Measurements from ENCODE around the gene PPP1R16B. TPM values are rescaled to one million over a fixed set of nuclear protein-coding genes. Genes with fewer than 3 reads are reported as not detected.

PPP1R16B gene
- total RNA-seq, 1 donor, result not detected

GRCh38 chr20:38787870-38788269 is 17.6 kb upstream of the PPP1R16B start:
- Histone ChIP-seq H2AFZ (ENCODE audit: low read length) (no peak overlapping the region), H3K9me3 (ENCODE audit: low read depth, low read length) (no peaks in the 10 kb centered on the region), H3K4me3 (ENCODE audit: insufficient read depth, low read length) (no peak overlapping the region), H3K27ac (ENCODE audit: low read depth, low read length) (no peak overlapping the region), H3K79me2 (ENCODE audit: insufficient read depth, low read length) (no peaks in the 10 kb centered on the region), H3K4me2 (ENCODE audit: insufficient read depth, low read length) (no peak overlapping the region), H3K4me1 (ENCODE audit: insufficient read depth, low read length) (no peaks in the 10 kb centered on the region), H4K20me1 (ENCODE audit: insufficient read depth, low read length) (no peaks in the 10 kb centered on the region), H3K27me3 (ENCODE audit: insufficient read depth, low read length) (no peaks in the 10 kb centered on the region), H3K36me3 (ENCODE audit: insufficient read depth, low read length) (no peaks in the 10 kb centered on the region)
- TF ChIP-seq CTCF (IDR thresholded peaks at IDR 0.05; ENCODE audit: extremely low read depth, low read depth, low read length), result no peak
- no peak for DNase-seq (ENCODE audit: insufficient read length, low spot score, missing footprints)

- no peaks in the 10 kb centered on the region for H3K4me1 ChIP-seq (ENCODE audit: insufficient read depth, low read length)
- no peak overlapping the region for H3K27ac ChIP-seq (ENCODE audit: low read depth, low read length)
- no peaks in the 10 kb centered on the region for H3K36me3 ChIP-seq (ENCODE audit: insufficient read depth, low read length)
- H2AFZ ChIP-seq (ENCODE audit: low read length), result no peak overlapping the region
- TF ChIP-seq CTCF (IDR thresholded peaks at IDR 0.05; ENCODE audit: extremely low read depth, low read depth, low read length), result no peak
- no peaks in the 10 kb centered on the region for H3K79me2 ChIP-seq (ENCODE audit: insufficient read depth, low read length)
- no peak overlapping the region for H3K4me2 ChIP-seq (ENCODE audit: insufficient read depth, low read length)
- H4K20me1 ChIP-seq (ENCODE audit: insufficient read depth, low read length), result no peaks in the 10 kb centered on the region
- H3K27me3 ChIP-seq (ENCODE audit: insufficient read depth, low read length), result no peaks in the 10 kb centered on the region
- no peak for DNase-seq (ENCODE audit: insufficient read length, low spot score, missing footprints)
- H3K4me3 ChIP-seq (ENCODE audit: insufficient read depth, low read length), result no peak overlapping the region
- no peaks in the 10 kb centered on the region for H3K9me3 ChIP-seq (ENCODE audit: low read depth, low read length)
Observed at GRCh38 chr20:38789503-38790199, 15.8 kb upstream of the PPP1R16B start.

GRCh38 chr20:38790200-38791053 is 15.1 kb upstream of the PPP1R16B start:
- Histone ChIP-seq H3K79me2 (ENCODE audit: insufficient read depth, low read length) (no peaks in the 10 kb centered on the region), H3K27ac (ENCODE audit: low read depth, low read length) (no peak overlapping the region), H3K4me2 (ENCODE audit: insufficient read depth, low read length) (no peak overlapping the region), H3K4me3 (ENCODE audit: insufficient read depth, low read length) (no peak overlapping the region), H2AFZ (ENCODE audit: low read length) (no peak overlapping the region), H4K20me1 (ENCODE audit: insufficient read depth, low read length) (no peaks in the 10 kb centered on the region), H3K36me3 (ENCODE audit: insufficient read depth, low read length) (no peaks in the 10 kb centered on the region), H3K4me1 (ENCODE audit: insufficient read depth, low read length) (no peaks in the 10 kb centered on the region), H3K9me3 (ENCODE audit: low read depth, low read length) (no peaks in the 10 kb centered on the region), H3K27me3 (ENCODE audit: insufficient read depth, low read length) (no peaks in the 10 kb centered on the region)
- peak; percentile 47 for TF ChIP-seq CTCF (IDR thresholded peaks at IDR 0.05; ENCODE audit: extremely low read depth, low read depth, low read length)
- no peak for DNase-seq (ENCODE audit: insufficient read length, low spot score, missing footprints)

- Histone ChIP-seq H3K79me2 (ENCODE audit: insufficient read depth, low read length) (no peaks in the 10 kb centered on the region), H2AFZ (ENCODE audit: low read length) (no peak overlapping the region), H3K4me3 (ENCODE audit: insufficient read depth, low read length) (no peak overlapping the region), H4K20me1 (ENCODE audit: insufficient read depth, low read length) (no peaks in the 10 kb centered on the region), H3K4me1 (ENCODE audit: insufficient read depth, low read length) (no peaks in the 10 kb centered on the region), H3K36me3 (ENCODE audit: insufficient read depth, low read length) (no peaks in the 10 kb centered on the region), H3K27me3 (ENCODE audit: insufficient read depth, low read length) (peaks cover 3% of the 10 kb centered on the region), H3K9me3 (ENCODE audit: low read depth, low read length) (no peaks in the 10 kb centered on the region), H3K4me2 (ENCODE audit: insufficient read depth, low read length) (no peak overlapping the region), H3K27ac (ENCODE audit: low read depth, low read length) (no peak overlapping the region)
- no peak for DNase-seq (ENCODE audit: insufficient read length, low spot score, missing footprints)
- no peak for TF ChIP-seq CTCF (IDR thresholded peaks at IDR 0.05; ENCODE audit: extremely low read depth, low read depth, low read length)
Observed at GRCh38 chr20:38791291-38791690, 14.2 kb upstream of the PPP1R16B start.

All from osteoblast (primary cell).